NCI-H2081 treated with DMSO at 0.1 percent for 48 hours (cell line): ENCODE data around the gene ZSCAN2.

ENCODE experiments used
- DNase-seq: peaks from one replicate; lab custom pipeline; 2025; lab: John Stamatoyannopoulos, UW

The ZSCAN2 gene

DNA sequence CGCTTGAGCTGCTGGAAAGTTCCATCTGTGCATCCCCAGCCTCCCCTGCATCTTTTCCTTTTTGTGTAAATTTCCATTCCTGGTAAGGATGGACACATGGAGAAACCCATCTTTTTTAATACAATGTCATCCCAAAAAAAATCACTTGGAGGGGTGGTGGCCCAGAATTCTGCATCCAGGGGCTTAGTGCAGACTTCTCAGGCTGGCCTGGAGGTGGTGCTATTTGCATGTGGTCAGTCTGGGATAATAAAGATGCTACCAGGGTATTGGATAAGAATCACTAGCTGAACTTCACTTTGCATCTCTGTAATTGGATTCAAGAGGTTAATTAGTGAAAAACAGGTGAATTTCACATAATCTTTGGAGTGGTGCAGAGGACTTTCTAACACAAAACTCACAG, 1.8 kb upstream of the ZSCAN2 start:
- no peak for DNase-seq

DNA sequence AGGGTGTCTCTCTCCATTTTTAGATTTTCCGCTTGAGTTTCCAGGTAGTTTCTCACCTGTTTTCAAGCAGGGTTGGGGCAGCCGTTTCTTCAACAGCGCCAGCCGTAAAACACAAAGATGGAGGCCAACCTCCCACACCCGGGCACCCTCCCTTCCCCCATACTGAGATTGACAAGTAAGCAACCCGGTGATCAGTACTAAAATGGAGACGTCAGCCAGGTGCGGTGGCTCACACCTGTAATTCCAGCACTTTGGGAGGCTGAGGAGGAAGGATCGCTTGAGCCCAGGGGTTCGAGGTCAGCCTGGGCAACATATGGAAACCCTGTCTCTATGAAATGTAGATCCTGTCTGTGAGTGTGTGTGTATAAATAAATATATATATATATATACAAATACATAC, 903 bp upstream of the ZSCAN2 start:
- no peak for DNase-seq

DNA sequence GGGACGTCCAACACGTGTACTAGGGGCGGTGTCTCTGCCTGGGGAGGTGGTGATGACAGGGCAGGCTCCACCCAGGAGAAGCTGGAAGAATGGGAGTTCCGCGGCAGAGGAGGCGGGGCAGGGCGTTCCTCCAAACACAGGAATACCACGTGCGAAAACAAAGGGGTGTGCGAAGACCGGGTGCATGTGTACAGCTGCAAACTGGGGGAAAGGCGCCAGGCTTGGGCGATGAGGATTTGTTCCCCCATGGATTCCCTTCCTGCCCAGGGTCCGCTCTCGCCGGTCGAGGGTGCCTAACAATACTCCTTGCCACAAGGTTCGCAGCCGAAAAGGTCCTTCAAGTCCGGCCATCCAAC, 500 bp upstream of the ZSCAN2 start:
- peak; percentile 34 for DNase-seq

DNA sequence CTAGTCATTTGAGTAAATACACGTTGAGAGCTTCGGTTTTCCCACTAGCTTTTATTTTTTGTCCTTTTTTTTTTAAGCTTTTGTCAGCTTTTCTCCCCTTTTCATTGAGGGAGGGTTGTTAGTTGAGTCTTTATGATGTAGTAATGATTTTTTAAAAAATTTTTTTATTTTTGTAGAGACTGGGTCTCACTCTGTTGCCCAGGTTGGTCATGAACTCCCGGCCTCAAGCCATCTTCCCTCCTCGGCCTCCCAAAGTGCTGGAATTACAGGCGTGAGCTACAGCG, 688 bp downstream of the ZSCAN2 start:
- no peak for DNase-seq

DNA sequence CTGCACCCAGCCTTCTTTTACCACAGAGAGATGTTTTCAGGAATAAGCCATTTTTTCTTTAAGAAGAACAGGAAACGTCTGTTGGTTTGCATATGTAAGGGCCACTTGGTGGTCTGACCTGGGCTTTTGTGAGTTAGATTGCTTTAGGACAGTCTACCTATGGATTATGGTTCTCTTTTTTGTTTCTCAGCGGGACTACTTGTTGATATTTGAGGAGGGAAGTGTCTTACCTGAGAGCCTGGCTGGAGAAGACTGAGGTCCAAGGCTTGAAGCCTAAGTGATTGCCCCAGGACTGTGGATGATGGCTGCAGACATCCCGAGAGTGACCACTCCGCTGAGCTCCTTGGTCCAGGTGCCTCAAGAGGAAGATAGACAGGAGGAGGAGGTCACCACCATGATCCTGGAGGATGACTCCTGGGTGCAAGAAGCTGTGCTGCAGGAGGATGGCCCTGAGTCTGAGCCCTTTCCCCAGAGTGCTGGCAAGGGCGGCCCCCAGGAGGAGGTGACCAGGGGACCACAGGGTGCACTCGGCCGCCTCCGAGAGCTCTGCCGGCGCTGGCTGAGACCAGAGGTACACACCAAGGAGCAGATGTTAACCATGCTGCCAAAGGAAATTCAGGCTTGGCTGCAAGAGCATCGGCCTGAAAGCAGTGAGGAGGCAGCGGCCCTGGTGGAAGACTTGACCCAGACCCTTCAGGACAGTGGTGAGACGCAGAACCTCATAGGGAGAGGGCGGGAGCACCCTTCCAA, 3.0 kb downstream of the ZSCAN2 start:
- DNase-seq, result no peak

DNA sequence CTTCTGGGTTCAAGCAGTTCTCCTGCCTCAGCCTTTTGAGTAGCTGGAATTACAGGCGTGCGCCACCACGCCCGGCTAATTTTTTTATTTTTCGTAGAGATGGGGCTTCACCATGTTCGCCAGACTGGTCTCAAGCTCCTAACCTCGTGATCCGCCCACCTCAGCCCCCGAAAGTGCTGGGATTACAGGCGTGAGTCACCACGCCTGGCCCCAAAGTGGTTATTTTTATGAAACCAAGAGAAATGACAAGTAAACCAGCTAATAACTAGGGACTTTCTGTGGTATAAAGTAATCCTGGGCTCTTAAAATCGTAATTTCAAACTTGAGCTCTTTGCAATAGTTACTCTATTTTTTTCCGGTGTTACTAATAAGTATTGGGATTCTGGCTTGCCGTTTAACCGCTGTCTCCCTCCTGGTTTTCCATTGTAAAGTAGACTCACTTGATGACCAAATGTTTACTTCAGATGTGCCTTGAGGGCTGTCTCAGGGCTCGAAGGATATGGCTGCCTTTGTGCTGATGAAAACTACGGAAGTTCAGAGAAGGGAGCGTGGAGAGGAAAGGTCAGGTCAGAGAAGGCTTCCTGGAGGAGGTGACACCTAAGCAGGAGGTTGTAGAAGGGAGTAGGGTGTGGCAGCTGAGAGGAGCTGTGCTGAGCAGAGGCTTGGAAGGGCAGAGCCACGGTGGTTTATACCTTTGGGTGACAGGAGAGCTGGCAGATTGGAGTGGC, 4.2 kb downstream of the ZSCAN2 start:
- DNase-seq, result no peak

DNA sequence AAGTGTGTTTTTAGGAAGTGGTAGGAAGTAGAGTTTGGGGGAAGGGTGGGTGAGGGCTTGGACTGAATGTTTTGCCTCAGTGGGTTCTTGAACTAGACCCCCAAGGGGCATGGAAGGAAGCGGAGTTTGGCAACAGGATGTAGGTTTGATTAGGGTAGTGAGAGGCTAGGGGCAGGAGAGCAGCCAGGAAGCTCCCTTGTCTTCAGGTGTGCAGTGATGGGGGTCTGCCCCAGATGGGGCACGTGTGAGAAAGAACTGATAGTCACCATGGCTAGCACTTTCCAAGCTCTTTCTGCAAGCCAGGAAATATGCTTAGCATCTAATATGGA, 4.7 kb downstream of the ZSCAN2 start:
- no peak for DNase-seq

DNA sequence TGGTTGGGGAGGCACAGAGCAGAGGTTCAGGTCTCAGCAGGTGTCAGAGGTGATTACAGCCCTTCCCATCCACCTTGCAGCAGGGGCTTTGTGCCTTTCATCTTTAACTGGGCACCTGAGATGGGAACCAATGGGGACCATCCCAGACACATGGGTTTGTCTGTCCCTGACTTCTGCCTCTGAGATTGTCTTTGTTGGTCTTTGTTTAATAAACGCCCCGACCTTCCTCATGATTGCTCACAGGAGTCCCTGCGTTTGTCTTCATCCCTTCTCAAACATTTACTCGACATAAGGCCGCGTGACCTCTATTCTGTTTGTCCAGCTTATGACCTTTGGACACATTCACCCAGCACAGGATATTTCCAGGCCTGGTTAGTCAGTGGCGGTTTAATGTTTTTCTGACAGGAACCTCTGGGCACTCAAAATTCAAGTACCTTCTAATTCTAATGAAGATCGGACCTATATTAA, 5.9 kb downstream of the ZSCAN2 start:
- DNase-seq, result no peak

DNA sequence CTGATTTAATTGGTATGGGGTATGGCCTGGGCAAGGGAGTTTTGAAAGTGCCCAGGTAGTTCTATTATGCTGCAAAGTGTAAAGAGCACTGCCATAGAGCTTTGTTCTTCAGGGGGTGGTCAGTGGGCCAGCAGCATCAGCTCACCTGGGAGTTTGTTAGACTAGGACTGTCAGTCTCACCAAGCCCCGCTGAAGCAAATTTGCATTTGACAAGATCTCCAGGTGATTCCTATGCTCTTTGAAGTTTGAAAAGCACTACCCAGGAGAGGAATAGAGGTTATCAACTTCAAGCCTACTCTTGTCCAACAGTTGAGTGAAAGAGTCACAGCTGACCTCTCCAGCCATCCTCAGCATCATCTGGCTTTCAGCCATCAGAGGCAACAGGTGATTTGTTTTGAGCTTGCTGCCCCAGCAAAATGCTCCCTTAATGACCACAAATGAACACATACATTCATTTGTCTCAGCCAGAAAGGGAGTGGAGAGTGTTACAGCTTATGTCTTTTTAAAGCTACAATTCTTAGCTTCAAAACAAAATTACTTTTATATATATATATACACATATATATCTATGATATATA, 8.0 kb downstream of the ZSCAN2 start:
- no peak for DNase-seq

DNA sequence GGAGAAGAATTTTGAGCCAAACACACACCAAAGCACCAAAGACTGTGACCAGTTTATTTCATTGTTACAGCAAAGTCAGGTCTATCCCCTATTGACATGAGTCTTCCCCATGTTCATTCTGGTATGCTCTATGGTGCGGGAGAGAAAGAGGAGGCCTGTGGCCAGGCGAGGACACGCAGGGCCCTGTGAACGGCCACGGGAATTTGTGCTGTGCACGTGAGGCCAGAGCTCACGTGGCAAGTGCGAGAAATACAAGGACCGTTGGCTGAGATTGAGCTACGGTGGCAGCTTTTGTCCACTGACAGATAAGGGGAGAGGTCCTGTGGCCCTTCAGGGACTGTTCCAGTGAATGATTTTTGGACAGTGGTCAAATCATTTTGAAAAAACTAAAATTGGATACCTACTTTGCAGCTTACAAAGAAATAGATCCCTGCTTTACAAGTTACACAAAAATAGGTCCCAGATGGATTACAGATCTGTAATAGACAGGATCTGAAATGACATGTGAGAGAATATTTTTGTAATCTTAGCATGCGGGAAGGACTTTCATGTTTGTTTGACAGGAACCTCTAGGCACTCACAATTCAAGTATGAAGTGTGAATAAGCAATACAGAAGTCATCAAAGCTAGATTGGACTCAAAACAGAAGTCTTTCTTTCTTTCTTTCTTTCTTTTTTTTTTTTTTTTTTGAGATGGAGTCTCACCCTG, 9.2 kb downstream of the ZSCAN2 start:
- no peak for DNase-seq

DNA sequence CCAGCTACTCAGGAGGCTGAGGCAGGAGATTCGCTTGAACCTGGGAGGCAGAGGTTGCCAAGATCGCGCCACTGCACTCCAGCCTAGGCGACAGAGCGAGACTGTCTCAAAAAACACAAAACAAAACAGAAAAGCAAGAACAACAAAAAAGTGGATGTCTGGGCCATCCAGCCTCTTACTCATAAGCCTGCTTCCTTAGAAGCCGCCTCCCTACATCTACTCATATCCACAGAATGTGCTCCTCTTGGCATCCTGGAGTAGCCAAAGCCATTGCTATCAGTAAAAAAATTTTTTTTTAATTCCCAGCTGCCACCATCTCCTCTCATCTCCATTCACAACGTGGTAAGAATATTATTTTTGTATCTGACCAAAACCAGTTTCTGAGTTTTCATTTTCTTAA, 10.8 kb downstream of the ZSCAN2 start:
- no peak for DNase-seq

DNA sequence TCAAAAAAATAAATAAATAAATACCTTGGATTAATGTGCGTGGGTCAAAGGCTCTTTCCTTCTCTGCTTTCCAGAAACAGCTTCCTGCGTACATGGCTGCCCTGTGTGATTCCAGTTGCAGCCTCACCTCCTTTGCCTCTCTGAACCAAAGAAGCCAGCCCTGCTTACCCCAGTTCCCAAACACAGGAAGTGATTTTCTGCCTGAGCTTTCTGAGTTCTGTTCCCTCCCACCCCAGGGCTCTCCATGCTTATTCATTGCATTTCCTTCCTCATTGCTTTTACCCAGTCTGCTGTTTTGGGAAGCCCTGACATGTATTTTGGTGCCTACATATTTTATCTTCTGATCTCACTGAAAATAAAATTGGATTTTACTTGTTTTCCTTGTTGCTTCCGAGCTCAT, 15.4 kb downstream of the ZSCAN2 start:
- DNase-seq, result no peak

DNA sequence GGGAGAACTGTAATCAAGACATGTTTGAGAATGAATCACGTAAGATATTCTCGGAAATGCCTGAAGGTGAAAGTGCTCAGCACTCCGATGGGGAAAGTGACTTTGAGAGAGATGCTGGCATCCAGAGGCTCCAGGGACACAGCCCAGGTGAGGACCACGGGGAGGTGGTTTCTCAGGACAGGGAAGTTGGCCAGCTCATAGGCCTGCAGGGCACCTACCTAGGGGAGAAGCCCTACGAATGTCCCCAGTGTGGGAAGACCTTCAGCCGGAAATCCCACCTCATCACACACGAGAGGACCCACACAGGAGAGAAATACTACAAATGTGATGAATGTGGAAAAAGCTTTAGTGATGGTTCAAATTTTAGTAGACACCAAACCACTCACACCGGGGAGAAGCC, 19.8 kb downstream of the ZSCAN2 start:
- DNase-seq, result no peak

DNA sequence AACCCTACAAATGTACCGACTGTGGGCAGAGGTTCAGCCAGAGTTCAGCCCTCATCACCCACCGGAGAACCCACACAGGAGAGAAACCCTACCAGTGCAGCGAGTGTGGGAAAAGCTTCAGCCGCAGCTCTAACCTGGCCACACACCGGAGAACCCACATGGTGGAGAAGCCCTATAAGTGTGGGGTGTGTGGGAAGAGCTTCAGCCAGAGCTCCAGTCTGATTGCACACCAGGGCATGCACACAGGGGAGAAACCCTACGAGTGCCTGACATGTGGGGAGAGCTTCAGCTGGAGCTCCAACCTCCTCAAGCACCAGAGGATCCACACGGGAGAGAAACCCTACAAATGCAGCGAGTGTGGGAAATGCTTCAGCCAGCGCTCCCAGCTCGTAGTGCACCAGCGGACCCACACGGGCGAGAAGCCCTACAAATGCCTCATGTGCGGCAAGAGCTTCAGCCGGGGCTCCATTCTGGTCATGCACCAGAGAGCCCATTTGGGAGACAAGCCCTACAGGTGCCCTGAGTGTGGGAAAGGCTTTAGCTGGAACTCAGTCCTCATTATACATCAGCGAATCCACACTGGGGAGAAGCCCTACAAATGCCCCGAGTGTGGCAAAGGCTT, 20.7 kb downstream of the ZSCAN2 start:
- DNase-seq, result no peak

DNA sequence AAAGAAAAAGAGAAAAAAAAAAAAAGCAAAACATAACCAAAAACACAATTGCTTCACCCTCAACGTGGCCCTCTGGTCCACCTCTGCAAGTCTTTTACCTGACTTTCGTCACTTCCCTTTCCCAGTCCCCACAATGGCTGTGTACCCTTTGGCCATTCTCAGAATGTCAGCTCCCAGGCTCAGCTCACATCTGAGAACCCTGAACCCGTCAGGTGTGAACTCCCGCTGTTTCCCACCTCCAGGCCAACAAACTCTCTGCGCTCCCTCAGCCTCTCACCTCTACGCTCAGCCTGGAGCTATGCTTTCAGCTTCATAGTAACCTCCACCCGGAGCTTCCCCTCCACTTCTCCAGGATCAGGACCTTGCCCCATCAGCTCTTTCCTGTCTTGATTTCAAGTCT, 23.6 kb downstream of the ZSCAN2 start:
- no peak for DNase-seq

DNA sequence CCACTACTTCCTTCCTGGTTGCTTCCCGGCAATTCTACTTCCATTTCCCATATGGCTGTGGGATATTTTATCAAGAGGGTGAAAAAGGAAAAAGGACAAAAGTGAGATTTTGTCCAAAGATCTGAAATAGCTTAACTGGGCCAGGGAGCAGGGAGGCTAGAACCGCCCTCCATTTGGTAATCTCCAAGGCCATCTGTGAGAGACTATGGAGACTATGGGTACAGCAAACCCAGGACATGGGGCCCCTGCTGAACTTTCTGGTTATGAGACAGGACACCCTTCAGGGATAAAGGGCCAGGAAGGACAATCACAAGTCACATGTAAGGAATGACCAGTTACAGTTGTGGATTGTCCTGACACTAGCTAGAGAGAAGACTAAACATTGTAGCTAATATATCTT, 24.3 kb downstream of the ZSCAN2 start:
- DNase-seq, result no peak

DNA sequence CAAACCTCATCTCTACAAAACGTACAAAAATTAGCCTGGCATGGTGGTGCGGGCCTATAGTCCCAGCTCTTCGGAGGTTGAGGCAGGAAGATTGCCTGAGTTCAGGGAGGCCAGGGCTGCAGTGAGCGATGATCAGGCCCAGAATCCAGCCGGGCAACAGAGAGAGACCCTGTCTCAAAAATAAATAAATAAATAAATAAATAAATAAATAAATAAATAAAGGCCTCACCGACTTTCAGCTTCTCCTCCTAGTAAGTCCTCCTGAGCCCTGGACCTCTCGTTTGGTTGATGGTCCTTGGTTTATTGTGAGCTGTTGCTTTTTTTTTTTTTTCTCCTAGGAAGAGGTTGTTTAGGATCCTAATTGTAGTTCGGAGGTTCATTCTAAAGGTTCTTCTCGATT, 28.2 kb downstream of the ZSCAN2 start:
- no peak for DNase-seq

DNA sequence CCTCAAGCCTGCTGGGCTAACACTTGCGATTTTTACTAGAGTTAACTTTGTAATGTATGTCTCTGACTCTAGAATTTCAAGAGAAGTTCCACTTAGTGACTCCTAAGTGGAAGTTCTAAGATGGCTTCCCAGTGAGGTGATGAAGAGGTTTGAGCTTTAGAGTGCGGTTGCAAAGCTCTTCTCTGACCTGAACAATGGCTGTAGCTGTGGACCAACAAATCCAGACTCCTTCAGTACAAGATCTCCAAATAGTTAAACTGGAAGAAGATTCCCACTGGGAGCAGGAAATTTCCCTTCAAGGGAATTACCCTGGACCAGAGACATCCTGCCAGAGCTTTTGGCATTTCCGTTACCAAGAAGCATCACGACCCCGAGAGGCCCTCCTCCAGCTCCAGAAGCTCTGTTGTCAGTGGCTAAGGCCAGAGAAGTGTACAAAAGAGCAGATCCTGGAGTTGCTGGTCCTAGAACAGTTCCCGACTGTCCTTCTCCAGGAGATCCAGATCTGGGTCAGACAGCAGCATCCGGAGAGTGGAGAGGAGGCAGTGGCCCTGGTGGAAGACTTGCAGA, 31.0 kb downstream of the ZSCAN2 start:
- DNase-seq, result no peak

DNA sequence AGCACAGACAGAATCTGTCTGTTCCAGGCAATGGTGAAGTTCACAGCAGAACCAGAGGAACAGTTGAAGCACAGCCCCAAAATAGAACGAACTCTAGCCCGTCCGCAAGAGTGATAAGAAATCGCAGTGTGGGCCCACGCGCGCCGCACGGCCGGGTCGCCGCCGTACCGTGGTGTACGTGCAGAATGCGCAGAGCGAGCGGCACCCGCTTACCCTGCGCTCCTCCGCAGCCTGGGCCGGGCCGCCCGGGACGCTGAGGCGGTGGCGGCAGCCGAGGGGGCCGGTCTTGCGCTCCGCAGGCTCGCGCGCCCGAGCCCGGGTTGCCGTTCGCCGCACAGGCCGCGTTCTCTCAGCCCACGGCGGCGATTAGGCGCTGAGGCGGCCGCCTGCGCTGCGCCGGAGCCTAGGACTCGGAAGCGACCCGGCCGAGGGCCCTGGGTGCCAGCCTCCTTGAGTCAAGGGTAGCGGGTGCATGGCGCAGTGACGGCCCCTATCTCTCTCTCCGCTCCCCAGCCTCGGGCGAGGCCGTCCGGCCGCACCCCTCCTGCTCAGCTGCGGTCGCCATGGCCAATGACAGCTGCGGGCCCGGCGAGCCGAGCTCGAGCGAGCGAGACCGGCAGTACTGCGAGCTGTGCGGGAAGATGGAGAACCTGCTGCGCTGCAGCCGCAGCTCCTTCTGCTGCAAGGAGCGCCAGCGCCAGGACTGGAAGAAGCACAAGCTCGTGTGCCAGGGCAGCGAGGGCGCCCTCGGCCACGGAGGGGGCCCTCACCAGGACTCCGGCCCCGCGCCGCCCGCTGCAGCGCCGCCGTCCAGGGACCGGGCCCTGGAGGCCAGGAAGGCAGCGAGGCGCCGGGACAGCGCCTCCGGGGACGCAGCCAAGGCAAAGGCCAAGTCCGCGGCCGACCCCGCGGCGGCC, 32.8 kb downstream of the ZSCAN2 start:
- no peak for DNase-seq

DNA sequence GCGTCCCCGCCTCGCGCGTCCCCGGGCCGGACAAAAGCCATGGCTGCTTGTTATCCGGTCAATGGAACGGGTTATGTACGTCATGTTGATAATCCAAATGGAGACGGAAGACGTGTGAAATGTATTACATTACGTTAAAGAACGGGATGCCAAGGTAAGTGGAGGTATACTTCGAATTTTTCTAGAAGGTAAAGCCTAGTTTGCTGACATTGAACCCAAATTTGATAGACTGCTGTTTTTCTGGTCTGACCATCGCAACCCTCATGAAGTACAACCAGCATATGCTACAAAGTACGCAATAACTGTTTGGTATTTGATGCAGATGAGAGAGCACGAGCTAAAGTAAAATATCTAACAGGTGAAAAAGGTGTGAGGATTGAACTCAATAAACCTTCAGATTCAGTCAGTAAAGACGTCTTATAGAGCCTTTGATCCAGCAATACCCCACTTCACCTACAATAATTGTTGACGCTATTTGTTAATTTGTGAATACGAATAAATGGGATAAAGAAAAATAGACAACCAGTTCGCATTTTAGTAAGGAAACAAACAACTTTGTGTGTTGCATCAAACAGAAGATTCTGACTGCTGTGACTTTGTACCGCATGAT, 33.5 kb downstream of the ZSCAN2 start:
- DNase-seq, result no peak

DNA sequence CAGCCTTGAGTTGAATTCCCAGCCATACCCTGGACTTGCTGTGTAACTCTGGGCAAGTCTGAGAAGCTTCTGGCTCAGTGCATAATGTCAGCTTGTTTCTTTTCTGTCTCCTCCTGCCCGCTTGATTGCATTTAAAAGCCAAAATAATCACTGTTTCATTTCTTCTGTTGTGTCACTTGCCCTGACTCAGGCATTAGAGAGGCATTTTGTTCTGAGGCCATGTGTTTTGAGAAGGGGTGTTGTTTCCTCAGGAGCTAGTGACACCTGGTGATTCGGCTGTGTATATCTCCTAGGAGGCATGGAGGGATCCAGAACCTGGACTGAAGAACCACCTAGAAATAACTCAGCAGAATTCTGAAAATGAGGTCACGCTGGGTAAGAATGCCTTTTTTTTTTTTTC, 37.3 kb downstream of the ZSCAN2 start:
- DNase-seq, result no peak
